Transverse colon (tissue), 4 donors: ENCODE results near the gene PALMD. TPM values are rescaled to one million over a fixed set of nuclear protein-coding genes. Genes with fewer than 3 reads are reported as not detected.
A peak's percentile ranks its signal among the peaks of the same experiment; 100 is the strongest.

ENCODE experiments used
- DNase-seq: peaks from one replicate; pipeline ENCODE4 v3.0.0-alpha.2; 2019
- H3K27ac ChIP-seq, 4 donors: fragments of 200-600 bp; sonication (generic); 2 replicates each; pipeline ENCODE4 v1.5.1; 2016 to 2018; ENCODE audit warnings: inconsistent platforms in 4 of 4
- H3K27me3 ChIP-seq: fragments of 200-600 bp; sonication (generic); 2 replicates; pipeline ENCODE4 v1.5.1; 2017; ENCODE audit warnings: inconsistent platforms
- H3K36me3 ChIP-seq, 4 donors: fragments of 200-600 bp; sonication (generic); 2 replicates each; pipeline ENCODE4 v1.5.1; 2017 to 2019; ENCODE audit warnings: inconsistent platforms in 4 of 4
- H3K4me1 ChIP-seq, 4 donors: fragments of 200-600 bp; sonication (generic); 2 replicates each; pipeline ENCODE4 v1.5.1; 2017 to 2020; ENCODE audit warnings: inconsistent platforms in 4 of 4
- H3K4me3 ChIP-seq, 4 donors: fragments of 200-600 bp; sonication (generic); 1 replicate in 1 of 4; 2 replicates in 3 of 4; pipeline versions ENCODE4 v1.5.1 to v1.6.1; 2017 to 2019; ENCODE audit warnings: inconsistent platforms in 4 of 4
- H3K9me3 ChIP-seq, 2 donors: fragments of 200-600 bp; sonication (generic); 2 replicates each; pipeline ENCODE4 v1.5.1; 2017 to 2019; ENCODE audit warnings: inconsistent platforms in 2 of 2
- EP300 ChIP-seq: sonication (generic); formaldehyde crosslinking; IDR thresholded peaks from one replicate; pipeline ENCODE4 v1.6.1; 2017; ENCODE audit warnings: antibody characterized with exemption, low read depth
- POLR2A ChIP-seq: fragments of 450-650 bp; IDR thresholded peaks from one replicate; pipeline ENCODE4 v1.6.1; 2016; ENCODE audit warnings: antibody characterized with exemption, mild to moderate bottlenecking, moderate library complexity
- POLR2AphosphoS5 ChIP-seq, 3 donors: sonication (generic); formaldehyde crosslinking; IDR thresholded peaks; one replicate each; pipeline ENCODE4 v1.6.1; 2016; ENCODE audit warnings: antibody characterized with exemption in 3 of 3
- WGBS, 2 donors: methylation state at CpG; one replicate each; pipeline ENCODE4 v1.1.5; 2018; ENCODE audit warnings: low coverage in 1 of 2; 5-methylcytosine and 5-hydroxymethylcytosine counted together
- in situ Hi-C, 4 donors: fragments of 200-750 bp; cut with MboI; loops; one replicate each; pipeline versions ENCODE4 v1.15.0 to v1.15.1; 2017; ENCODE audit warnings: low sequenced_read_pairs in 3 of 4, low pct_ligation_motif_present in 1 of 4, low pct_unique_long_range_greater_than_20kb in 1 of 4
- intact Hi-C: fragments of 100-400 bp; cut with DNase I; formaldehyde crosslinking; loops from one replicate; pipeline ENCODE4 v1.15.1; 2023; ENCODE audit warnings: low total_unique reads
- total RNA-seq, 4 donors: library from RNA; depleted of rRNA; stranded (reverse); fragments of >200 nt; gene quantifications; one replicate each; pipeline ENCODE4 v1.1.0, GENCODE V29; 2016
- TF ChIP-seq, protein P1 (sequence below), 5 experiments: fragments of 200-600 bp in 3 of 5; fragments of 450-650 bp in 2 of 5; sonication (generic) in 3 of 5; IDR thresholded peaks; 1 replicate in 2 of 5; 2 replicates in 3 of 5; pipeline ENCODE4 v1.5.1; 2016 to 2017; ENCODE audit warnings: antibody characterized with exemption in 5 of 5, inconsistent platforms in 3 of 5, mild to moderate bottlenecking in 2 of 5, moderate library complexity in 1 of 5

PALMD gene
- total RNA-seq, 4 donors from 2014 or later: 1.9 to 4.4 (median 2.9) TPM

DNA sequence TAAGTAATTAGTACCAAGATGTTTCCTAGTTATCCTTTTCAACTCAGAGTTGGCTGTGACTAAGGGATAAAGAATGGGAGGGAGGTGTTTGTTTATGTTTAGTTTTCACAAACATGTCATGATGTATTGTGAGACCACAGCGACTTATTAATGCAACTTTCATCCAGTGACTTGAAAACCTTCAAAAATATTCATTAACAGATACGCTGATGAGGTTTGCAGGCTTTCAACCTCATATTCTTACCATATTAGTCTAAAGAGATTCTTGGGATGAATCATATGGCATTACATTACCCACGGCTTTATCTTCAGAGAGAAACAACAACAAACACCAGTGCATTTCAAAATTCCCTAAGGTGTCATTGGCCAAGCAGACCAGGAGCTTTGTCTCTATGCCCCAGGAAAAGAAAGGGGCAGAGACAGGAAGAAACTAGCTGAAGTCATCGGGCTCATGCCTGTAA, 36.4 kb downstream of the PALMD start:
- intact Hi-C loops (no loop called here), in situ Hi-C loops (loop anchor here in 2 of 4 donors (25.0 kb wide), 1 partner anchor 495 kb away; no protein-coding TSS in a partner anchor)
- Histone ChIP-seq H3K4me1 (no peaks in the 10 kb centered on the region), H3K27ac (no peak overlapping the region), H3K27me3 (no peaks in the 10 kb centered on the region), H3K36me3 (no peaks in the 10 kb centered on the region), H3K4me3 (no peak overlapping the region), H3K9me3 (no peaks in the 10 kb centered on the region)
- WGBS, 2 donors: 65 to 70% methylated on average over 4 of the region's 4 CpGs
- TF ChIP-seq, protein P1, sequence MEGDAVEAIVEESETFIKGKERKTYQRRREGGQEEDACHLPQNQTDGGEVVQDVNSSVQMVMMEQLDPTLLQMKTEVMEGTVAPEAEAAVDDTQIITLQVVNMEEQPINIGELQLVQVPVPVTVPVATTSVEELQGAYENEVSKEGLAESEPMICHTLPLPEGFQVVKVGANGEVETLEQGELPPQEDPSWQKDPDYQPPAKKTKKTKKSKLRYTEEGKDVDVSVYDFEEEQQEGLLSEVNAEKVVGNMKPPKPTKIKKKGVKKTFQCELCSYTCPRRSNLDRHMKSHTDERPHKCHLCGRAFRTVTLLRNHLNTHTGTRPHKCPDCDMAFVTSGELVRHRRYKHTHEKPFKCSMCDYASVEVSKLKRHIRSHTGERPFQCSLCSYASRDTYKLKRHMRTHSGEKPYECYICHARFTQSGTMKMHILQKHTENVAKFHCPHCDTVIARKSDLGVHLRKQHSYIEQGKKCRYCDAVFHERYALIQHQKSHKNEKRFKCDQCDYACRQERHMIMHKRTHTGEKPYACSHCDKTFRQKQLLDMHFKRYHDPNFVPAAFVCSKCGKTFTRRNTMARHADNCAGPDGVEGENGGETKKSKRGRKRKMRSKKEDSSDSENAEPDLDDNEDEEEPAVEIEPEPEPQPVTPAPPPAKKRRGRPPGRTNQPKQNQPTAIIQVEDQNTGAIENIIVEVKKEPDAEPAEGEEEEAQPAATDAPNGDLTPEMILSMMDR (IDR thresholded peaks at IDR 0.05): no peak
- TF ChIP-seq POLR2A (no peak), POLR2AphosphoS5 (IDR thresholded peaks at IDR 0.05) (no peak), EP300 (no peak)
- no peak for DNase-seq

- H3K4me3 ChIP-seq: no peak overlapping the region
- H3K27me3 ChIP-seq: no peaks in the 10 kb centered on the region
- intact Hi-C loops: no loop called here
- peak; percentile 68 for DNase-seq
- no peaks in the 10 kb centered on the region for H3K9me3 ChIP-seq
- 13% methylated on average over 1 to 6 of the region's 6 CpGs for WGBS, 2 donors
- no peaks in the 10 kb centered on the region for H3K36me3 ChIP-seq
- in situ Hi-C loops: loop anchor here in 2 of 4 donors (25.0 kb wide), 1 partner anchor 498 kb away; no protein-coding TSS in a partner anchor
- H3K27ac ChIP-seq: no peak overlapping the region
- TF ChIP-seq, protein P1 (IDR thresholded peaks at IDR 0.05): peak; percentile 39 to 48 (median 46)
- TF ChIP-seq EP300: no peak
- no peaks in the 10 kb centered on the region for H3K4me1 ChIP-seq
Measured at GRCh38 chr1:99685516-99686180, 39.7 kb downstream of the PALMD start.

DNA sequence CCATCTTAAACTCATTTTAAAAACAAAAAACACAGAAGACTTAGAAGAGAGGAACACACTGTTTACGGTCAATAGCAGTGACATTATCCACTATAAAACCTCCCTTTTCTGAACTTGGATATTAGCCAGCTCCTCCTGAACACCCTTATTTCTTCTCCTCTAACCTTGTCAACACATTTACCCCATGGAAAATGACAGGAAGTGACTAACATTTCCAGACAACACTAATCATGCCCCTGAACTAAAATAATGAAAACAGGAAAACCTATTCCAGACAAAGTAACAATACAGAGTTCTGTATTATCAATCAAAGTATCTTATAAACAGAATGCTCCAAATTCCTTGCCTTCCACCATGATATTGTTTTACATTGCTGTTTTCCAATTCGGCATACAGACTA, 45.3 kb downstream of the PALMD start:
- 82 to 92% methylated on average over 2 of the region's 2 CpGs for WGBS, 2 donors
- no peak overlapping the region for H3K4me3 ChIP-seq
- TF ChIP-seq POLR2AphosphoS5 (IDR thresholded peaks at IDR 0.05) (no peak), EP300 (no peak), POLR2A (no peak)
- TF ChIP-seq, protein P1 (IDR thresholded peaks at IDR 0.05): no peak
- H3K36me3 ChIP-seq: no peaks in the 10 kb centered on the region
- intact Hi-C loops: no loop called here
- no peak for DNase-seq
- no peaks in the 10 kb centered on the region for H3K27me3 ChIP-seq
- in situ Hi-C loops: loop anchor here in 2 of 4 donors (25.0 kb wide), 1 partner anchor 504 kb away; no protein-coding TSS in a partner anchor
- no peak overlapping the region for H3K27ac ChIP-seq
- no peaks in the 10 kb centered on the region for H3K9me3 ChIP-seq
- no peaks in the 10 kb centered on the region for H3K4me1 ChIP-seq

DNA sequence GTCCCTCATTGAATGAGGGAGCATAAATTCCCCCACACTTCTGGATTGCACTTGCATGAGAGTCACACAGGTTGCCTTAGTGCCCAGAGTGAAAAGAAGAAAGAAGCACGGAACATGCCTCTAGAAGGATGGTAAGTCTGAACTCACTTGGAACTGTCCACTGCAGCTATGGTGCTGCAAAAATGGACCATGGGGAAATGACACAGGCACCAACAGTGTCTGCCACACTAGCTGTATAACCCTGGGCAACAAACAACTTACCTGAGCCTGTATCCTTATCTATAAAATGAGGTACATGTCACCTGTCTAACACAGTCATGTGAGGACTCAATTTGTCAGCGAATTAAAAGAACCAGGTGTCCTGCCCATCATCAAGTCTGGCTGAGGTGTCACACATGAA, 50.7 kb downstream of the PALMD start:
- TF ChIP-seq, protein P1 (IDR thresholded peaks at IDR 0.05): no peak
- TF ChIP-seq EP300 (no peak), POLR2AphosphoS5 (IDR thresholded peaks at IDR 0.05) (no peak), POLR2A (no peak)
- in situ Hi-C loops (loop anchor here in 2 of 4 donors (25.0 kb wide), 1 partner anchor 509 kb away; no protein-coding TSS in a partner anchor), intact Hi-C loops (no loop called here)
- Histone ChIP-seq H3K9me3 (no peaks in the 10 kb centered on the region), H3K27ac (no peak overlapping the region), H3K27me3 (no peaks in the 10 kb centered on the region), H3K36me3 (no peaks in the 10 kb centered on the region), H3K4me1 (no peaks in the 10 kb centered on the region), H3K4me3 (no peak overlapping the region)
- 60 to 92% methylated on average over 1 to 2 of the region's 2 CpGs for WGBS, 2 donors
- no peak for DNase-seq
